PC-9 (cell line): ENCODE data around the gene CFAP61. TPM values are rescaled to one million over a fixed set of nuclear protein-coding genes. Genes with fewer than 3 reads are reported as not detected.
"Not testable (repeated sequence)": the region's sequence is repeated elsewhere in the genome, so short reads cannot be mapped to it uniquely, and the experiment has no call there.

Experiments used
- BruUV-seq: library from RNA; stranded (reverse); fragments of 400-500 nt; replicated peaks from 2 replicates; lab custom pipeline; 2021; lab: Mats Ljungman, UMichigan
- CTCF ChIA-PET: fragments of 300-600 bp; sonication (Branson Sonifier 250); formaldehyde crosslinking; loops from one replicate; lab custom pipeline; 2022; ENCODE audit warnings: antibody characterized with exemption; lab: Charles Lee
- POLR2A ChIA-PET: fragments of 300-600 bp; sonication (Branson Sonifier 250); formaldehyde crosslinking; loops from one replicate; lab custom pipeline; 2022; ENCODE audit warnings: antibody characterized with exemption; ENCODE audit not compliant: unreplicated experiment; lab: Charles Lee
- DNase-seq, 2 experiments: peaks; one replicate each; pipeline versions ENCODE4 v3.0.0 to v3.0.0-alpha.2; 2015 to 2022; ENCODE audit warnings: mixed read lengths in 1 of 2
- H2AFZ ChIP-seq: fragments of 200-600 bp; sonication (generic); 2 replicates; pipeline ENCODE4 v1.8.1; 2017; ENCODE audit warnings: antibody characterized with exemption
- H3F3A ChIP-seq: fragments of 200-600 bp; sonication (generic); 2 replicates; pipeline ENCODE4 v1.8.1; 2017; ENCODE audit warnings: antibody characterized with exemption, mild to moderate bottlenecking, low read depth; ENCODE audit not compliant: insufficient read depth
- H3K27ac ChIP-seq: fragments of 200-600 bp; sonication (generic); 2 replicates; pipeline ENCODE4 v1.6.1; 2016; ENCODE audit warnings: mixed run types
- H3K27me3 ChIP-seq: fragments of 200-600 bp; sonication (generic); 2 replicates; pipeline ENCODE4 v1.6.1; 2016; ENCODE audit warnings: low read depth, mixed run types; ENCODE audit not compliant: insufficient read depth
- H3K36me3 ChIP-seq: fragments of 200-600 bp; sonication (generic); 2 replicates; pipeline ENCODE4 v1.6.1; 2016; ENCODE audit warnings: low read depth, mixed run types
- H3K4me1 ChIP-seq: fragments of 200-600 bp; sonication (generic); replicated peaks from 2 replicates; pipeline ENCODE4 v1.6.1; 2016; ENCODE audit warnings: mixed run types; ENCODE audit not compliant: insufficient read depth
- H3K4me2 ChIP-seq: fragments of 200-600 bp; sonication (generic); 2 replicates; pipeline ENCODE4 v1.6.1; 2017; ENCODE audit warnings: mixed run types
- H3K4me3 ChIP-seq: fragments of 200-600 bp; sonication (generic); 2 replicates; pipeline ENCODE4 v1.6.1; 2016; ENCODE audit warnings: mixed run types
- H3K79me2 ChIP-seq: fragments of 200-600 bp; sonication (generic); 2 replicates; pipeline ENCODE4 v1.6.1; 2017; ENCODE audit warnings: low read depth, mixed run types
- H3K9me2 ChIP-seq: fragments of 200-600 bp; sonication (generic); 2 replicates; pipeline ENCODE4 v1.8.1; 2017; ENCODE audit warnings: mild to moderate bottlenecking; ENCODE audit not compliant: insufficient read depth
- H3K9me3 ChIP-seq: fragments of 200-600 bp; sonication (generic); 2 replicates; pipeline ENCODE4 v1.8.1; 2016; ENCODE audit warnings: low read depth; ENCODE audit not compliant: insufficient read depth
- H4K20me1 ChIP-seq: fragments of 200-600 bp; sonication (generic); 2 replicates; pipeline ENCODE4 v1.8.1; 2017; ENCODE audit not compliant: insufficient read depth
- EZH2 ChIP-seq: fragments of 200-600 bp; sonication (generic); IDR thresholded peaks from 2 replicates; pipeline ENCODE4 v1.8.0; 2017; ENCODE audit warnings: antibody characterized with exemption, low read depth
- intact Hi-C: fragments of 100-400 bp; cut with micrococcal nuclease; formaldehyde crosslinking; loops from one replicate; pipeline ENCODE4 v1.10.0; 2022; ENCODE audit not compliant: unreplicated experiment
- total RNA-seq: library from RNA; stranded (reverse); gene quantifications from 2 replicates; pipeline ENCODE4 v1.2.3, GENCODE V29; 2021
- TF ChIP-seq, protein P1 (sequence below): fragments of 200-600 bp; sonication (generic); conservative IDR thresholded peaks from 2 replicates; pipeline ENCODE4 v1.6.1; 2017; ENCODE audit warnings: mixed run types, antibody characterized with exemption, mild to moderate bottlenecking, moderate library complexity

Gene CFAP61
- total RNA-seq, 1 experiment from 2014 or later = 2.6 TPM

DNA sequence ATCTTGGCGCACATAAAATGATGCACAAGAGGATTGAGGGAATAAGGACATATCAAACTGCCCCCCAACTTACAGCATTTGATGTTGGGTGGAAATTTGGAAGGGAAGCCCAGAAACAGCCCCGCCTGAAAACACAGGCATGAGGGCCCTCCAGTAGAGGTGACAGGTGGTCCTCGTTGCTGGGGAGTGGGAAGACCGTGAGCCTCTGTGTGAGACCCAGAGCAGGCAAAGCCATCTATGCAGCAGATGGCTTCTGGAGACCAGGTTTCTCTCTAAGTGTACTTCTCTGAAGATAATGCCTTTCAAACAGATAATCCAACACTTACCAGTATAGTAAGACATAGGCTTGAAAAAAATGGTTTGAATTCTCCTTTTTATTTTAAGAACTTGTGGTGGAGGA lies 183.3 kb downstream of the CFAP61 start:
- POLR2A ChIA-PET = no interaction called here
- Histone ChIP-seq H3K4me2 (no peak overlapping the region), H3K9me3 (no peaks in the 10 kb centered on the region), H3K27me3 (peaks cover 68% of the 10 kb centered on the region), H3K4me1 (no peaks in the 10 kb centered on the region), H3K79me2 (no peaks in the 10 kb centered on the region), H3K4me3 (no peak overlapping the region), H3K9me2 (no peaks in the 10 kb centered on the region), H3K27ac (no peak overlapping the region), H4K20me1 (no peaks in the 10 kb centered on the region), H3K36me3 (no peaks in the 10 kb centered on the region), H3F3A (no peaks in the 10 kb centered on the region), H2AFZ (no peak overlapping the region)
- BruUV-seq = no TSS peak
- intact Hi-C loops = loop anchor here (5.0 kb wide), 2 partner anchors 153 to 608 kb away; no protein-coding TSS in a partner anchor
- DNase-seq = no peak
- CTCF ChIA-PET = no interaction called here
- no peak for TF ChIP-seq EZH2
- TF ChIP-seq, protein P1, sequence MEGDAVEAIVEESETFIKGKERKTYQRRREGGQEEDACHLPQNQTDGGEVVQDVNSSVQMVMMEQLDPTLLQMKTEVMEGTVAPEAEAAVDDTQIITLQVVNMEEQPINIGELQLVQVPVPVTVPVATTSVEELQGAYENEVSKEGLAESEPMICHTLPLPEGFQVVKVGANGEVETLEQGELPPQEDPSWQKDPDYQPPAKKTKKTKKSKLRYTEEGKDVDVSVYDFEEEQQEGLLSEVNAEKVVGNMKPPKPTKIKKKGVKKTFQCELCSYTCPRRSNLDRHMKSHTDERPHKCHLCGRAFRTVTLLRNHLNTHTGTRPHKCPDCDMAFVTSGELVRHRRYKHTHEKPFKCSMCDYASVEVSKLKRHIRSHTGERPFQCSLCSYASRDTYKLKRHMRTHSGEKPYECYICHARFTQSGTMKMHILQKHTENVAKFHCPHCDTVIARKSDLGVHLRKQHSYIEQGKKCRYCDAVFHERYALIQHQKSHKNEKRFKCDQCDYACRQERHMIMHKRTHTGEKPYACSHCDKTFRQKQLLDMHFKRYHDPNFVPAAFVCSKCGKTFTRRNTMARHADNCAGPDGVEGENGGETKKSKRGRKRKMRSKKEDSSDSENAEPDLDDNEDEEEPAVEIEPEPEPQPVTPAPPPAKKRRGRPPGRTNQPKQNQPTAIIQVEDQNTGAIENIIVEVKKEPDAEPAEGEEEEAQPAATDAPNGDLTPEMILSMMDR = no peak

DNA sequence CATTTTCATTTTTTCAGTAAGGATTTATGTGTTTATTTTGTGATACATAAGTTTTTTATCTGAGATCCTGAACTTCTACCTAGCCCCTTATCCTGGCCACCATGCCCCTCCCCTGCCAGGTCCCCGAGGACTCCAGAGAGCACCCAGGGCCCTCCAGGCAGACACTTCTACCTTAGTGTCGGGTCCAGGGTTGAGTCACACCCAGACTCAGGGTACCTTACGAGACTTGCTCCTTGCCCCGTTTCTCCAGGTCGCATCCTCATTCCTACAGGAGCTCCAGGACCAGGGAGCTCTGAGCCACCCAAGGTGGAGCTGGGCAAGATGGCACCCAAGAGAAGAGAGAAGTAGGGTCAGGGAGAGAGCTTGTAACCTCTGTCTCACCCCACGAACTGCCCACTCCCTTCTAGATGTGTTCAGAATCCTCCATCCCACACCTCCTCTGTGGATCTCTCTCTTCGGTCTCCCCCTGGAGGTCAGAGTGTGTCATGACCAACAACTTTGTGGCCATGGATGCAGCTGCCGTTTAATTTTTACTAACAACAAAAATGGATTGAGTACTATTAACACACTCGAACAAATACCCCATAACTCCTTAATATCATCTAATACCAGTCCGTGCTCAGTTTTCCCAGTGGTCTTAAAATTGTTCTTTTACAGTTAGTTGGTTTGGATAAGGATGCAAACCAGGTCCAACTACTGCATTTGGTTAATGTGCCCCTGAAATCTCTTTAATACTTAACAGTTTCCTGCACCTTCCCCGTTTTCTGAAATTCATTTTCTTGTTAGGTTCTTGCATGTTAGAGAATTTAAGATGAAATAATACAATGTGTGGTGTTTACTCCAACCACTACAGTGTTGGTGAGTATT lies 185.0 kb downstream of the CFAP61 start:
- H3K27ac ChIP-seq = no peak overlapping the region
- POLR2A ChIA-PET = no interaction called here
- no peak overlapping the region for H3K4me2 ChIP-seq
- H3K4me3 ChIP-seq = no peak overlapping the region
- no peaks in the 10 kb centered on the region for H3K9me3 ChIP-seq
- H3K27me3 ChIP-seq = peaks cover 62% of the 10 kb centered on the region; the same call in 1 of the 2 replicates
- no peaks in the 10 kb centered on the region for H3K36me3 ChIP-seq
- H3K4me1 ChIP-seq = no peaks in the 10 kb centered on the region
- intact Hi-C loops = loop anchor here (5.0 kb wide), 2 partner anchors 155 to 610 kb away; no protein-coding TSS in a partner anchor
- no peaks in the 10 kb centered on the region for H3K79me2 ChIP-seq
- TF ChIP-seq, protein P1 = peak; percentile 74
- TF ChIP-seq EZH2 = no peak
- peak in 1 of 2 experiments; percentile 21 for DNase-seq
- H3F3A ChIP-seq = no peaks in the 10 kb centered on the region
- H3K9me2 ChIP-seq = no peaks in the 10 kb centered on the region
- no TSS peak for BruUV-seq
- H4K20me1 ChIP-seq = no peaks in the 10 kb centered on the region
- CTCF ChIA-PET = interaction anchor here (0.7 kb wide), 1 partner anchor 481 kb away, joined by 3 read pairs; no protein-coding TSS in a partner anchor
- H2AFZ ChIP-seq = no peak overlapping the region

DNA sequence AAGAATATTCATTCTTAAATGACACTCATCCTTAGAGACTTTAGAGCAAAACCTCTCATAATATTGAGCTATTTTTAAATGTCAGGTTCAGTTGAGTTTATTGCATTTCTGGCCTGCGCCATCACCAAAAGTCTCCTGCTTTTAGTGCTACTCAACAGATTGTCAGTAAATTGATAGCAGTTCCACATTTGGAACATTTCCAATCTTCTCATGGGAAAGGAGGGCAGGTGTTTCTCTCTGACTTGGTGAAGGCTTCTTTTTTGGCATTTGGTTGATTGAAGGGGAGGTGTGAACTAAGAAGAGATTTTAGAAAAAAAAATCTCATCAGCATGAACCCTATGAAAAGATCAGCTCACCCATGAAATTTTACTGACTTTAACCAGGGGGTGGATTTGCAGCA lies 189.6 kb downstream of the CFAP61 start:
- Histone ChIP-seq H3K27me3 (peaks cover 43% of the 10 kb centered on the region; the same call in 1 of the 2 replicates), H2AFZ (no peak overlapping the region), H3K9me2 (no peaks in the 10 kb centered on the region), H3F3A (no peaks in the 10 kb centered on the region), H3K9me3 (no peaks in the 10 kb centered on the region), H3K4me1 (no peaks in the 10 kb centered on the region), H3K27ac (no peak overlapping the region), H4K20me1 (no peaks in the 10 kb centered on the region), H3K79me2 (no peaks in the 10 kb centered on the region), H3K4me2 (no peak overlapping the region), H3K36me3 (no peaks in the 10 kb centered on the region), H3K4me3 (no peak overlapping the region)
- CTCF ChIA-PET = no interaction called here
- TF ChIP-seq, protein P1 = no peak
- TF ChIP-seq EZH2 = no peak
- BruUV-seq = no TSS peak
- POLR2A ChIA-PET = no interaction called here
- DNase-seq = no peak
- intact Hi-C loops = no loop called here

DNA sequence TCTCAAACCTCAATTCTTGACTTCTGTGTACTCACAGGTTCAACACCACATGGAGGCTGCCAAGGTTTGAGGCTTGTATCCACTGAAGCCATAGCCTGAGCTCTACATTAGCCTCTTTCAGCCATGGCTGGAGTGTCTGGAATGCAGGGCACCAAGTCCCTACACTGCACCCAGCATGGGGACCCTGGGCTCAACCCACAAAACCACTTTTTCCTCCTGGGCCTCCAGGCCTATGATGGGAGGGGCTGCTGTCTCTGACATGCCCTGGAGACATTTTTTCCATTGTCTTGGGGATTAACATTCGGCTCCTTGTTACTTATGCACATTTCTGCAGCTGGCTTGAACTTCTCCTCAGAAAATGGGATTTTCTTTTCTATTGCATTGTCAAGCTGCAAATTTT lies 192.1 kb downstream of the CFAP61 start:
- H3K4me2 ChIP-seq, H2AFZ ChIP-seq, BruUV-seq, intact Hi-C loops, H3K9me2 ChIP-seq, H3K79me2 ChIP-seq, H3K4me1 ChIP-seq, H3K9me3 ChIP-seq, H3F3A ChIP-seq, DNase-seq, H3K4me3 ChIP-seq, H4K20me1 ChIP-seq, H3K27ac ChIP-seq, CTCF ChIA-PET, H3K36me3 ChIP-seq, POLR2A ChIA-PET: not testable (repeated sequence)
- peaks cover 36% of the 10 kb centered on the region for H3K27me3 ChIP-seq
